ENCODE data around the gene CTBP2. TPM values are rescaled to one million over a fixed set of nuclear protein-coding genes. Genes with fewer than 3 reads are reported as not detected.

Gene CTBP2
- total and polyA plus RNA-seq, 4 donors = 19.2 to 80.6 (median 63.2) TPM

- no peak for TF ChIP-seq CTCF (IDR thresholded peaks at IDR 0.05; ENCODE audit: control extremely low read depth, extremely low read depth)
- ATAC-seq (ENCODE audit: insufficient read depth, low FRiP score) (no peak), DNase-seq (no peak)
- H3K36me3 ChIP-seq (ENCODE audit: control insufficient read depth in 4 of 4, insufficient read depth in 4 of 4, low read length in 4 of 4) = peaks cover 16 to 35% (median 23%) of the 10 kb centered on the region in 4 donors
- no peaks in the 10 kb centered on the region for H3K27me3 ChIP-seq (ENCODE audit: control insufficient read depth in 3 of 3, insufficient read depth in 3 of 3, low read length in 2 of 3)
- H3K4me3 ChIP-seq = no peak overlapping the region
- peaks cover 0 to 4% (median 0%) of the 10 kb centered on the region in 5 donors for H3K4me1 ChIP-seq (ENCODE audit: control insufficient read depth in 5 of 5, insufficient read depth in 5 of 5, low read length in 5 of 5)
- H3K27ac ChIP-seq (ENCODE audit: low read depth in 1 of 2, low read length in 1 of 2) = no peak overlapping the region
- WGBS, 2 donors = 77 to 79% methylated on average over 4 of the region's 4 CpGs
- no peaks in the 10 kb centered on the region for H3K9me3 ChIP-seq (ENCODE audit: control insufficient read depth in 4 of 4, insufficient read depth in 3 of 4, low read length in 3 of 4)
- H3K9ac ChIP-seq (ENCODE audit: insufficient read depth in 1 of 2, low read length in 2 of 2) = no peak overlapping the region
Measured at GRCh38 chr10:124977648-124978375, 182.6 kb downstream of the CTBP2 start.

- Histone ChIP-seq H3K9ac (ENCODE audit: insufficient read depth in 1 of 2, low read length in 2 of 2) (no peak overlapping the region), H3K27me3 (ENCODE audit: control insufficient read depth in 3 of 3, insufficient read depth in 3 of 3, low read length in 2 of 3) (no peaks in the 10 kb centered on the region), H3K27ac (ENCODE audit: low read depth in 1 of 2, low read length in 1 of 2) (no peak overlapping the region), H3K4me3 (no peak overlapping the region), H3K36me3 (ENCODE audit: control insufficient read depth in 4 of 4, insufficient read depth in 4 of 4, low read length in 4 of 4) (peaks cover 15 to 28% (median 20%) of the 10 kb centered on the region in 4 donors), H3K4me1 (ENCODE audit: control insufficient read depth in 5 of 5, insufficient read depth in 5 of 5, low read length in 5 of 5) (peaks cover 0 to 4% (median 0%) of the 10 kb centered on the region in 5 donors), H3K9me3 (ENCODE audit: control insufficient read depth in 4 of 4, insufficient read depth in 3 of 4, low read length in 3 of 4) (no peaks in the 10 kb centered on the region)
- DNase-seq = no peak
- 96 to 98% methylated on average over 3 of the region's 3 CpGs for WGBS, 2 donors
- ATAC-seq (ENCODE audit: insufficient read depth, low FRiP score) = no peak
- no peak for TF ChIP-seq CTCF (IDR thresholded peaks at IDR 0.05; ENCODE audit: control extremely low read depth, extremely low read depth)
Measured at GRCh38 chr10:124977161-124977560, 183.2 kb downstream of the CTBP2 start.

GRCh38 chr10:124975977-124976514, 184.3 kb downstream of the CTBP2 start:
- Histone ChIP-seq H3K27ac (ENCODE audit: low read depth in 1 of 2, low read length in 1 of 2) (peak overlapping the region in 1 of 2 donors; percentile 47), H3K36me3 (ENCODE audit: control insufficient read depth in 4 of 4, insufficient read depth in 4 of 4, low read length in 4 of 4) (peaks cover 9 to 19% (median 15%) of the 10 kb centered on the region in 4 donors), H3K4me1 (ENCODE audit: control insufficient read depth in 5 of 5, insufficient read depth in 5 of 5, low read length in 5 of 5) (peaks cover 3 to 12% (median 4%) of the 10 kb centered on the region in 5 donors), H3K9ac (ENCODE audit: insufficient read depth in 1 of 2, low read length in 2 of 2) (no peak overlapping the region), H3K9me3 (ENCODE audit: control insufficient read depth in 4 of 4, insufficient read depth in 3 of 4, low read length in 3 of 4) (no peaks in the 10 kb centered on the region), H3K27me3 (ENCODE audit: control insufficient read depth in 3 of 3, insufficient read depth in 3 of 3, low read length in 2 of 3) (no peaks in the 10 kb centered on the region), H3K4me3 (no peak overlapping the region)
- ATAC-seq (ENCODE audit: insufficient read depth, low FRiP score) (no peak), DNase-seq (no peak)
- 49 to 62% methylated on average over 5 of the region's 5 CpGs for WGBS, 2 donors
- no peak for TF ChIP-seq CTCF (IDR thresholded peaks at IDR 0.05; ENCODE audit: control extremely low read depth, extremely low read depth)
